K562 (cell line): ENCODE measurements around the gene FAM124A. TPM values are rescaled to one million over a fixed set of nuclear protein-coding genes. Genes with fewer than 3 reads are reported as not detected.

ENCODE experiments used
- ATAC-seq: fragments of 200-7000 bp; cut with Tn5 transposase; 3 replicates; pipeline ENCODE4 v1.9.1; 2020; ENCODE audit warnings: moderate library complexity
- BruUV-seq: library from RNA; stranded (reverse); fragments of 400-500 nt; replicated peaks from 2 replicates; lab custom pipeline; 2021; lab: Mats Ljungman, UMichigan
- CTCF ChIA-PET: fragments of 300-600 bp; formaldehyde crosslinking; extraction: SDS; loops from one replicate; lab custom pipeline; 2021; ENCODE audit warnings: low intra/inter-chr PET ratio; lab: Yijun Ruan, JAX
- POLR2A ChIA-PET: fragments of 300-600, 350-650 bp; sonication (Branson Sonifier 250); formaldehyde crosslinking; extraction: SDS; loops from one replicate; lab custom pipeline; 2021; ENCODE audit warnings: antibody characterized with exemption, inconsistent platforms; lab: Yijun Ruan, JAX
- DNase-seq, 4 experiments: peaks; one replicate each; pipeline versions ENCODE4 v3.0.0 to v3.0.0-alpha.2; 2011 to 2018; ENCODE audit warnings: low spot score in 3 of 4, mixed read lengths in 3 of 4; ENCODE audit errors: extremely low read depth in 1 of 4
- FAIRE-seq: peaks from 2 replicates; lab custom pipeline; 2011; peaks lifted over from hg19 to GRCh38; lab: Jason Lieb, UNC
- H2AFZ ChIP-seq: 2 replicates; pipeline ENCODE4 v1.6.0; 2011; ENCODE audit warnings: low read depth, low read length, control low read depth, inconsistent platforms
- H3K27ac ChIP-seq: fragments of 200-600 bp; 3 replicates; pipeline ENCODE4 v1.8.0; 2011; ENCODE audit warnings: low read depth, mild to moderate bottlenecking, control low read depth, inconsistent platforms, low read length, moderate library complexity, mixed read lengths; ENCODE audit errors: extremely low read depth
- H3K27me3 ChIP-seq, 2 experiments: fragments of 300-600 bp in 1 of 2; 2 replicates in 1 of 2; 3 replicates in 1 of 2; pipeline versions ENCODE4 v1.6.0 to v1.8.0; 2011; ENCODE audit warnings: inconsistent platforms in 2 of 2, low read length in 2 of 2, mild to moderate bottlenecking in 1 of 2, mixed read lengths in 1 of 2, moderate library complexity in 1 of 2; ENCODE audit not compliant: control insufficient read depth in 2 of 2, insufficient read depth in 2 of 2
- H3K36me3 ChIP-seq: fragments of 300-600 bp; 3 replicates; pipeline ENCODE4 v1.8.0; 2011; ENCODE audit warnings: mild to moderate bottlenecking, low read length, inconsistent platforms; ENCODE audit not compliant: control insufficient read depth, insufficient read depth
- H3K4me1 ChIP-seq, 2 experiments: fragments of 200-600 bp in 1 of 2; replicated peaks in 1 of 2; 2 replicates in 1 of 2; 3 replicates in 1 of 2; pipeline versions ENCODE4 v1.5.1 to v1.8.0; 2011; ENCODE audit warnings: inconsistent platforms in 2 of 2, low read length in 2 of 2, mild to moderate bottlenecking in 1 of 2, mixed read lengths in 1 of 2, moderate library complexity in 1 of 2; ENCODE audit not compliant: control insufficient read depth in 2 of 2, insufficient read depth in 2 of 2
- H3K4me2 ChIP-seq: 2 replicates; pipeline ENCODE4 v1.6.1; 2011; ENCODE audit warnings: low read length, control low read depth, inconsistent platforms, mixed read lengths; ENCODE audit not compliant: insufficient read depth
- H3K4me3 ChIP-seq: fragments of 200-600 bp; sonication (generic), shearing (Covaris generic); 2 replicates; pipeline ENCODE4 v1.5.1; 2016; ENCODE audit warnings: control low read depth, inconsistent platforms
- H3K79me2 ChIP-seq: fragments of 200-600 bp; 3 replicates; pipeline ENCODE4 v1.8.0; 2011; ENCODE audit warnings: low read length, inconsistent platforms; ENCODE audit not compliant: control insufficient read depth, insufficient read depth
- H3K9ac ChIP-seq, 2 experiments: 2 replicates each; pipeline versions ENCODE4 v1.6.0 to v1.6.1; 2011; ENCODE audit warnings: low read depth in 2 of 2, low read length in 2 of 2, control low read depth in 1 of 2, inconsistent platforms in 1 of 2, mild to moderate bottlenecking in 1 of 2, mixed read lengths in 1 of 2; ENCODE audit not compliant: insufficient read depth in 1 of 2
- H3K9me1 ChIP-seq: one replicate; pipeline ENCODE4 v1.6.0; 2011; ENCODE audit warnings: inconsistent platforms, mild to moderate bottlenecking, low read length, moderate library complexity; ENCODE audit not compliant: control insufficient read depth, insufficient read depth
- H3K9me3 ChIP-seq: replicated peaks from 2 replicates; pipeline ENCODE4 v1.5.1; 2011; ENCODE audit warnings: low read depth, low read length, inconsistent platforms; ENCODE audit not compliant: control insufficient read depth, insufficient read depth
- H4K20me1 ChIP-seq: replicated peaks from 2 replicates; pipeline ENCODE4 v1.6.1; 2011; ENCODE audit warnings: low read length, inconsistent platforms, mixed read lengths; ENCODE audit not compliant: control insufficient read depth, insufficient read depth
- CC2D1A ChIP-seq: fragments of 450-650 bp; IDR thresholded peaks from 2 replicates; pipeline ENCODE4 v1.6.1; 2017; ENCODE audit warnings: mild to moderate bottlenecking
- COPS2 ChIP-seq: fragments of 450-650 bp; conservative IDR thresholded peaks from 2 replicates; pipeline ENCODE4 v1.6.1; 2016; ENCODE audit warnings: mild to moderate bottlenecking, moderate library complexity
- FOXP1 ChIP-seq: sonication (generic); formaldehyde crosslinking; IDR thresholded peaks from 2 replicates; pipeline ENCODE4 v1.8.0; 2022; ENCODE audit warnings: mild to moderate bottlenecking, missing genetic modification reagents
- JUND ChIP-seq, 2 experiments: IDR thresholded peaks; 2 replicates in 1 of 2; 3 replicates in 1 of 2; pipeline ENCODE4 v1.6.1; 2011; ENCODE audit warnings: borderline replicate concordance in 2 of 2, low read depth in 2 of 2, low read length in 2 of 2, improper control_type of control experiment in 1 of 2, missing biosample characterization in 1 of 2, missing genetic modification characterization in 1 of 2, missing genetic modification reagents in 1 of 2
- KAT8 ChIP-seq: fragments of 450-650 bp; IDR thresholded peaks from 2 replicates; pipeline ENCODE4 v1.6.1; 2016; ENCODE audit warnings: low read depth, mild to moderate bottlenecking
- MTF1 ChIP-seq: fragments of 250-450 bp; sonication (Bioruptor Pico); IDR thresholded peaks from 2 replicates; pipeline ENCODE4 v1.9.0; 2021; ENCODE audit warnings: moderate library complexity, mild to moderate bottlenecking, inconsistent platforms, borderline replicate concordance
- POLR2AphosphoS2 ChIP-seq: IDR thresholded peaks from 2 replicates; pipeline ENCODE4 v1.6.1; 2012; ENCODE audit warnings: low read length, improper control_type of control experiment
- RBFOX2 ChIP-seq: fragments of 200-400 bp; formaldehyde crosslinking; IDR thresholded peaks from 2 replicates; pipeline ENCODE4 v1.6.1; 2017; ENCODE audit warnings: low read depth, mild to moderate bottlenecking, low read length, moderate library complexity
- SP2 ChIP-seq: IDR thresholded peaks from 2 replicates; pipeline ENCODE4 v1.6.1; 2011; ENCODE audit warnings: mild to moderate bottlenecking, low read depth, low read length, moderate library complexity; ENCODE audit not compliant: poor library complexity, severe bottlenecking; ENCODE audit errors: extremely low read depth
- SPI1 ChIP-seq: IDR thresholded peaks from 2 replicates; pipeline ENCODE4 v1.6.1; 2011; ENCODE audit warnings: low read depth, low read length, control low read depth, borderline replicate concordance
- USF2 ChIP-seq: sonication (generic); formaldehyde crosslinking; IDR thresholded peaks from 2 replicates; pipeline ENCODE4 v1.5.0; 2020; ENCODE audit warnings: missing genetic modification reagents
- ZNF282 ChIP-seq: sonication (generic); formaldehyde crosslinking; IDR thresholded peaks from 2 replicates; pipeline ENCODE4 v1.8.1; 2023; ENCODE audit warnings: missing genetic modification reagents
- ZNF354B ChIP-seq: fragments of 250-450 bp; sonication (Bioruptor Pico); IDR thresholded peaks from 2 replicates; pipeline ENCODE4 v1.4.0; 2020
- WGBS: fragments of 100-300 bp; shearing (Covaris generic); methylation state at CpG from one replicate; pipeline ENCODE4 v1.1.6; 2016; ENCODE audit warnings: low coverage, mixed read lengths; ENCODE audit not compliant: insufficient coverage; ENCODE audit errors: missing lambda C conversion rate; 5-methylcytosine and 5-hydroxymethylcytosine counted together
- in situ Hi-C: fragments of 300-500 bp; cut with MboI; formaldehyde crosslinking; loops from 4 replicates; pipeline ENCODE4 v1.15.0; 2018; ENCODE audit warnings: inconsistent platforms, mixed read lengths
- intact Hi-C: fragments of 100-400 bp; cut with micrococcal nuclease; formaldehyde crosslinking; loops from 2 replicates; pipeline ENCODE4 v1.14.2; 2022
- polyA plus RNA-seq, 8 experiments: library from polyadenylated mRNA; depleted of rRNA in 4 of 8; stranded (reverse) in 5 of 8; unstranded in 3 of 8; fragments of >200 nt; fragmentation: Nextera tagmentation in 2 of 8; fragmentation: Illumina TruSeq in 1 of 8; extraction: Ambion mirVana in 2 of 8; extraction: Trizol in 1 of 8; gene quantifications; 2 replicates each; pipeline versions ENCODE4 v1.2.1 to v1.2.3, GENCODE V29; 2011 to 2014; ENCODE audit warnings: inconsistent platforms in 1 of 8, missing spikeins in 1 of 8
- total RNA-seq, 7 experiments: library from RNA; depleted of rRNA in 6 of 7; stranded (reverse); fragments of >200 nt in 6 of 7; fragmentation: Illumina TruSeq in 2 of 7; extraction: Trizol in 2 of 7; gene quantifications; 2 replicates each; pipeline versions ENCODE4 v1.2.1 to v1.2.3, GENCODE V29; 2011 to 2021; ENCODE audit warnings: low replicate concordance in 1 of 7
- TF ChIP-seq, protein P1 (sequence below): fragments of 450-650 bp; IDR thresholded peaks from 2 replicates; pipeline ENCODE4 v1.6.1; 2016; ENCODE audit warnings: low read depth

Gene FAM124A
- total and polyA plus RNA-seq, 9 of the 15 experiments (the other 6 are each of a cell fraction or from before 2014, with no cell fraction given) = not detected

GRCh38 chr13:51278426-51279130 lies 56.4 kb downstream of the FAM124A start:
- H3K79me2 ChIP-seq = no peaks in the 10 kb centered on the region
- no peak overlapping the region for H3K27ac ChIP-seq
- ATAC-seq (no peak), FAIRE-seq (no peak), DNase-seq (no peak)
- intact Hi-C loops (no loop called here), in situ Hi-C loops (no loop called here)
- ChIA-PET POLR2A (interaction anchor here (0.7 kb wide), 1 partner anchor 1701 kb away, joined by 4 read pairs; no protein-coding TSS in a partner anchor), CTCF (no interaction called here)
- no peak overlapping the region for H3K4me3 ChIP-seq
- no peak overlapping the region for H3K4me2 ChIP-seq
- peaks cover 0 to 16% of the 10 kb centered on the region in 2 experiments; a peak in 2 of 5 replicates for H3K27me3 ChIP-seq
- no peak overlapping the region for H2AFZ ChIP-seq
- H4K20me1 ChIP-seq = no peaks in the 10 kb centered on the region; the same call in 1 of the 2 replicates
- H3K4me1 ChIP-seq = no peaks in the 10 kb centered on the region
- H3K9me3 ChIP-seq = no peaks in the 10 kb centered on the region
- H3K9me1 ChIP-seq = no peaks in the 10 kb centered on the region
- H3K36me3 ChIP-seq = no peaks in the 10 kb centered on the region
- WGBS = 1% methylated on average over 9 of the region's 9 CpGs
- no TSS peak for BruUV-seq
- H3K9ac ChIP-seq = no peak overlapping the region
- TF ChIP-seq, protein P1, sequence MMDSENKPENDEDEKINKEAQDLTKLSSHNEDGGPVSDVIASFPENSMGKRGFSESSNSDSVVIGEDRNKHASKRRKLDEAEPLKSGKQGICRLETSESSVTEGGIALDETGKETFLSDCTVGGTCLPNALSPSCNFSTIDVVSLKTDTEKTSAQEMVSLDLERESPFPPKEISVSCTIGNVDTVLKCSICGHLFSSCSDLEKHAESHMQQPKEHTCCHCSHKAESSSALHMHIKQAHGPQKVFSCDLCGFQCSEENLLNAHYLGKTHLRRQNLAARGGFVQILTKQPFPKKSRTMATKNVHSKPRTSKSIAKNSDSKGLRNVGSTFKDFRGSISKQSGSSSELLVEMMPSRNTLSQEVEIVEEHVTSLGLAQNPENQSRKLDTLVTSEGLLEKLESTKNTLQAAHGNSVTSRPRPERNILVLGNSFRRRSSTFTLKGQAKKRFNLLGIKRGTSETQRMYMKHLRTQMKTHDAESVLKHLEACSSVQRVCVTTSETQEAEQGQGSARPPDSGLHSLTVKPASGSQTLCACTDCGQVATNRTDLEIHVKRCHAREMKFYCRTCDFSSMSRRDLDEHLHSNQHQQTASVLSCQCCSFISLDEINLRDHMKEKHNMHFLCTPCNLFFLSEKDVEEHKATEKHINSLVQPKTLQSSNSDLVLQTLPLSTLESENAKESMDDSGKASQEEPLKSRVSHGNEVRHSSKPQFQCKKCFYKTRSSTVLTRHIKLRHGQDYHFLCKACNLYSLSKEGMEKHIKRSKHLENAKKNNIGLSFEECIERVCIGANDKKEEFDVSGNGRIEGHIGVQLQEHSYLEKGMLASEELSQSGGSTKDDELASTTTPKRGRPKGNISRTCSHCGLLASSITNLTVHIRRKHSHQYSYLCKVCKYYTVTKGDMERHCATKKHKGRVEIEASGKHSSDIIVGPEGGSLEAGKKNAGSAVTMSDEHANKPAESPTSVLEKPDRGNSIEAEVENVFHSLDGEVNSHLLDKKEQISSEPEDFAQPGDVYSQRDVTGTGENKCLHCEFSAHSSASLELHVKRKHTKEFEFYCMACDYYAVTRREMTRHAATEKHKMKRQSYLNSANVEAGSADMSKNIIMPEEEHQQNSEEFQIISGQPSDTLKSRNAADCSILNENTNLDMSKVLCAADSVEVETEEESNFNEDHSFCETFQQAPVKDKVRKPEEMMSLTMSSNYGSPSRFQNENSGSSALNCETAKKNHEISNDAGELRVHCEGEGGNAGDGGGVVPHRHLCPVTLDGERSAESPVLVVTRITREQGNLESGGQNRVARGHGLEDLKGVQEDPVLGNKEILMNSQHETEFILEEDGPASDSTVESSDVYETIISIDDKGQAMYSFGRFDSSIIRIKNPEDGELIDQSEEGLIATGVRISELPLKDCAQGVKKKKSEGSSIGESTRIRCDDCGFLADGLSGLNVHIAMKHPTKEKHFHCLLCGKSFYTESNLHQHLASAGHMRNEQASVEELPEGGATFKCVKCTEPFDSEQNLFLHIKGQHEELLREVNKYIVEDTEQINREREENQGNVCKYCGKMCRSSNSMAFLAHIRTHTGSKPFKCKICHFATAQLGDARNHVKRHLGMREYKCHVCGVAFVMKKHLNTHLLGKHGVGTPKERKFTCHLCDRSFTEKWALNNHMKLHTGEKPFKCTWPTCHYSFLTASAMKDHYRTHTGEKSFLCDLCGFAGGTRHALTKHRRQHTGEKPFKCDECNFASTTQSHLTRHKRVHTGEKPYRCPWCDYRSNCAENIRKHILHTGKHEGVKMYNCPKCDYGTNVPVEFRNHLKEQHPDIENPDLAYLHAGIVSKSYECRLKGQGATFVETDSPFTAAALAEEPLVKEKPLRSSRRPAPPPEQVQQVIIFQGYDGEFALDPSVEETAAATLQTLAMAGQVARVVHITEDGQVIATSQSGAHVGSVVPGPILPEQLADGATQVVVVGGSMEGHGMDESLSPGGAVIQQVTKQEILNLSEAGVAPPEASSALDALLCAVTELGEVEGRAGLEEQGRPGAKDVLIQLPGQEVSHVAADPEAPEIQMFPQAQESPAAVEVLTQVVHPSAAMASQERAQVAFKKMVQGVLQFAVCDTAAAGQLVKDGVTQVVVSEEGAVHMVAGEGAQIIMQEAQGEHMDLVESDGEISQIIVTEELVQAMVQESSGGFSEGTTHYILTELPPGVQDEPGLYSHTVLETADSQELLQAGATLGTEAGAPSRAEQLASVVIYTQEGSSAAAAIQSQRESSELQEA = no peak
- TF ChIP-seq USF2 (no peak), POLR2AphosphoS2 (no peak), ZNF282 (CRISPR knock-in tag) (no peak), SP2 (no peak), FOXP1 (CRISPR knock-in tag) (no peak), RBFOX2 (no peak), CC2D1A (no peak), ZNF354B (CRISPR knock-in tag) (no peak), SPI1 (no peak), MTF1 (CRISPR knock-in tag) (no peak), COPS2 (no peak), JUND (IDR thresholded peaks at IDR 0.05; ENCODE audit: borderline replicate concordance, low read depth, low read length) (no peak), JUND (tag; IDR thresholded peaks at IDR 0.05; ENCODE audit: borderline replicate concordance, low read depth, low read length) (no peak), KAT8 (no peak)
